Posterior cingulate gyrus (tissue), 11 donors: ENCODE results near the gene C9orf153.
"Not testable (repeated sequence)": the region's sequence is repeated elsewhere in the genome, so short reads cannot be mapped to it uniquely, and the experiment has no call there.

Experiments used
- DNase-seq, 10 donors: peaks; one replicate each; pipeline versions ENCODE4 v3.0.0 to v3.0.0-alpha.2; 2020 to 2021; ENCODE audit warnings: mixed read lengths in 3 of 10
- intact Hi-C: fragments of 100-400 bp; cut with DNase I; formaldehyde crosslinking; loops from one replicate; pipeline ENCODE4 v1.15.1; 2023

The C9orf153 gene

DNA sequence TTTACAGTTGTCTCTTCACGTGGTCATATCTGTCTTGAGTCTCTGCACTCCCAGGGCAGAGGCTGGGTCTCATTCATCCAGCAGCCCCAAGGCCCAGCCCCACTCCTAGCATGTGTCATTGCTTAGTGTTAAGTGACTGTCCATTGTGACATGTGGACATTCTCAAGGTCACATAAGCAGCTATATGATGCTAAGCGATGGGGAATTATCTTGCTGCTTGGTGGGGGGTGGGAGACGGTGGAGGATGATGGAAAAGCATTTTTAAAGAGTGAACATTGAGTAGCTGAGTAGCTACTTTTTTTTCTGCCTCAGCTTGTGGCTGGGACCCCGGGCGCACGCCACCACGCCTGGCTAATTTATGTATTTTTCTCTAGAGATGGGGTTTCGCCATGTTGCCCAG lies at the start of gene C9orf153:
TSS of gene C9orf153 (minus strand) at position 101 of the 400 bp plus-strand sequence. CDS start 30,054 bp downstream, outside the sequence.
- intact Hi-C loops, result no loop called here
- DNase-seq, result no peak

DNA sequence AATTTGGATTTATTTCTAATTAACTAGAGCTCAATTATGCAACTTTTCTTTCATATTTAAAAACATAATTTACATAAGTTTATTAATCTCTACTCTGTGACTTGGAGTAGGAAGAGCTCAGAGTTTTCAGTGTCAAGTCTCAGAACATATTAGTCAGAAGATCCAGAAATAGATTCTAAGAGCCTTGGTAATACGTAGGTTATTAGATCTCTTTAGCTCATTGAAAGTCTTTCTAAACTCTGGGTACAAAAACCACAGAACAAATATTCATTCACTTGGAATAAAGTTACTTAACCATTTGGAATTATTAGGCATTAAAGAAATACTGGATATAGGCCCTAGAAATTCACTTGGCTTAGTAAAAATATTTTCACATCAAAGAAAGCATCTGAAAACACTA lies 49.2 kb upstream of the C9orf153 start:
- intact Hi-C loops, result no loop called here
- no peak for DNase-seq

DNA sequence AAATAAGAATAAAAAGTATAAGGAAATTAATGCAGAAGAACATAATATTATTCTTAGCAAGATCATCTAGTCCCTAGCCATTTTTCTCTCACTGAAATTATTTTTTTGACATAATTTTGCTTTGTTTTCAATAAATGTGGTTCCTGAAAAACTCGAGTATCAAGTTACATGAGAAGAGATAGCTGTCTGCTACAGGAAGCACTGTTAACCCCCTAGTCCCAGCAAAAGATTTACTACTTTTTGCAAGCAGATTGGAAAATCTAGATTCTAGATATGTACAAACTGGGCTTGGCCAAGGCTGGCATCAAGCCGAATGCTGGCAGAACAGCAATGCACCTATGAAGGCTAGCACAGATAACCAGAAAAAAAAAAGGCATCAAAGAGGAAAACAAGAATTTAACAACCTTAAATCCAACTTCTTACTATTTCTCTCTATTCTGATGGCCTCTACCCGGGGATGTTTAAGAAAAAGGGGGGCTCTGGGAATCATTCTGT lies 44.8 kb upstream of the C9orf153 start:
- intact Hi-C loops, result no loop called here
- DNase-seq, result no peak

DNA sequence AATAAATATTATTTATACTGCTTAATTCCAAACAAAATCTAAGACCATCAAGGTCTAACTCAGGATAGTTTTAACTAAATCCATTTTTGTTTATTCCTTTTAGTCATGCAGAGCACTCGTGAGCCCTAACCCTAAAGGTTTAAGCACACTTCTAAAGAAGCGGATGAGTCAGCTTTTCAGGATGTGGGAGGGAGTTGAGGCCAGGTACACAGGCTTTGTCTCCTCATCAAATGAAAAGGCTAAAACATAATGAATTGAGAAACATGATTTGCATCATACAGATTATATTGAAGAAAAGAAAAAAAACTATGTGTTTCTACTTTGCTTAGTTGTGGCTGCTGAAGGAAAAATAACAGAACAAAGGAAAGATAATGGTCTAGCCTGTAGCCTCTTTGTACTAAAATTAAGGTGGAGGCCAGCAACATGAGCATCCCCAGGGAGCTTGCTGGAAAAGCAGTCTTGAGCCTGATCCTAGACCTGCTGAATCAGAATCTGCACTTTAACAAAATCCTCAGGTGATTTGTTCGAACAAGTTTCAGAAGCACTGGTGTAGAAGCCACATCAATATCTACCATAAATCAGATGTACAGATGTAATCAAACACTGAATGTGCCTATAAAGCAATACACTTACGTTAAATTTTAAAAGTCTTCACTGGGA lies 44.0 kb upstream of the C9orf153 start:
- intact Hi-C loops, result no loop called here
- DNase-seq, result no peak

DNA sequence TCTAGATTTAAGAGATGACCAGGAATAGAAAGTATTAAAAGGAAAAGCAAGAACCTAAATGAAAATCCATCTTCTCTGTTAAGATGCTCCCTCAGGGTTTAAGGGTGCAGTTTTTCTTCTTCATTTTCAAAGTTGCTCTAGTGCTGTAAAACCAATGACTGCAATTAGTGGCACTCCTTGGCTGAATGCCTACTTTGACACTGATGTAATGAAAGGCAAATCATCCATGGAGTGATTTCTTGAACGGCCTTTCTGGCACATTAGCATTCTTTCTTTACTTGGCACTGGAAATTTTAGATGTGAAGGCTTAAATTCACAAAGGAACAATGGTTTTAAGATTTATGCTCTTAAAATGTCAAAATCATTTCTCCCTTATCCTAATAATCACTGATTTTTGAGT lies 42.2 kb upstream of the C9orf153 start:
- intact Hi-C loops, result no loop called here
- no peak for DNase-seq

DNA sequence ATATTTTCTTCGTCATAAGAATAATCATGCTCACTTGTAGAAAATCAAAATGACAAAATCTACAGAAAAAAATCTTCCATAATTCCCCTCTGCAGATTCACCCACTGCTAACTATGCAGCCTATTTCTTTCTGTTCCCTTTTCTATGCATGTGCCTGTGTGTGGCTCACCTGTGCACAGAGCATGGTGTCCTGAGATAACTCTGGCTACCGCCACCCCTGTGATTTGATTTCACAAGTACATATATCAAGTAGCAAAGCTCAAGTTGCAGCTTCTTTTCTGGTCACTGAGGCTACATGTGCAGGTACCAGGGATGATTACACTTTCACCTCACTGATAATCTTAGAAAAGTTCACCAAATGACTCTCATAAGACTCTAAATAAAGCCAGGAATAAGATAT lies 41.2 kb upstream of the C9orf153 start:
- no peak for DNase-seq
- intact Hi-C loops, result no loop called here

DNA sequence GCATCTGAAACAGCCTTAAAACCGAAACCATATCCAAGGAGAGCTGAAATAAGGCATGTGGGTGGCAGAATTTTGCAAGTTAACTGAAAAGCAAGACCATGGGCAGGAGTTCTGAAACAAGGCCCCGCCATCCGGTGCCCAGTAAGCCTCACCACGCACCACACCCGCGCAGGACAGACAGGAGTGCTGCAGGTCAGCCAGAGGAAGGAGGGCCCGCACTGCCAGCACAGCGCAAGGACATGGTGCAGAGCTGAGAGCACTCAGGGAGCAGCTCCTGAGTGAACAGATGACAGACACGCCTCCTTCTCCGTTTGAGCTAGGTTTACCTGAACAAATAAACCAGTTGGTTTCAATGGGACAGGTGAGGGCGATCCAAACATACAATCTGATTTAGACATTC lies 39.4 kb upstream of the C9orf153 start:
- peak in 4 of 10 donors; percentile 17 to 86 (median 78) for DNase-seq
- intact Hi-C loops, result no loop called here

DNA sequence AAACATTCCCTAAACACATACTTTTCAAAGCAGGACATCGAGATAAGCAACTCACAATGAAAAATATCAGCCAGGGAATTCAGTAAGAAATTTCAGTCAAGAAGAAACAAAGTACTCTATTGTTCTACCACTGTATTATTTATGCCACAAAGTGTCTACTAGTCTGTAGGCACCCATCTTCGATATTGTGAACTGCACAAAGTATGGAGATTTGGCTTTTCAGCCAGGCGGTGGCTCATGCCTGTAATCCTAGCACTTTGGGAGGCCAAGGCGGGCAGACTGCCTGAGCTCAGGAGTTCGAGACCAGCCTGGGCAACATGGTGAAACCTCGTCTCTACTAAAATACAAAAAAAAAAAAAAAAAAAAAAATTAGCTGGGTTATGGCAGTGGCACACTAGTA lies 30.9 kb upstream of the C9orf153 start:
- DNase-seq, intact Hi-C loops: not testable (repeated sequence)

DNA sequence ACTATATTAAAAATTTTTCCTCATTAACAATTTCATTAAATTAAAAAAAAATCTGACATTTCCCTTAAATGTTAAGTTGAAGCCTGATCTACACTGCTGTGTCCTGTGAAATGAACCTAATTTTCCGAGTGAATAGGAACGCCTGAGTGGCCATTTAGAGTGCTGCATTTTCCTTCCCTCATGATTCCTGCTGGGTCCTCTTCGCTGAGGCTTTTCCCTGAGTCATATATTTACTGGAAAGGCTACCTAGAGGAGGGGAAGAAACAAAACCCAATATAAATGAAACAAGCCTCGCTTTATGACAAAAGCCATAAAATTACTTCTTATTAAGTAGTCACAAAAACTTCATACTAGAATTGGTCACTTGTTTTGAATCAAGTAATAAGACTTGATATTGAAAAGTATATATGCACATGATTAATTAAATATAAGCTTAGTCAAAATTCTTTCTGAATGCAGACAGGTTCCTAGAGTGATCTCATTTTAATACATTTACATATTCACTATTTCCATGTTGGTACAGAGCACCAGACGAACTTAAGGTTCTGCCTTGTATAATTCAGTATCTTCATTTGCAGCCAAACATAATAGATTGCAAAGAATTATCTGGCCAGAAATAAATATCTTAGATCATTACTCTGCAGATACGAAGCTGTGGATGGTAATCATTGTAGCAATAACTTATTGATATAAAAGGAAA lies 29.2 kb upstream of the C9orf153 start:
- DNase-seq, result no peak
- intact Hi-C loops, result no loop called here

DNA sequence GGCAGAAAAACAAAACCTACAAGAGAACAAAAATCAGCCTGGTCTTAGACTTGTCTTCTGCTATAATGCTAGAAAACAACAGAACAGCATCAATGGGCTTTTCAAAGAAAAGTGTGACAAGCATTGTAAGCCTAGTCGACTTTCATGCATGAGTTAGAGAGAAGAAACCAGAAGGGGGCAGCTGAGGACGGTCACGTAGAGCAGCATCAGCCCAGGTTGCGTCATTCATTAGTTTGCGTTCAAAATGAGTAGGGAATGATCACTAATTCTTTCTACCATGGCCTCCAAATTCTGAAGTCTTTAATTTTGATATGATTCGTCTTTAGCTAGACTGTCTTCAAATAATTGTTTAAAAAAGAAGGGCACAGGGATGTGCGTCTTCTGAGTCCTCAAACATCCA lies 27.6 kb upstream of the C9orf153 start:
- DNase-seq, result peak in 1 of 10 donors; percentile 72
- intact Hi-C loops, result no loop called here

DNA sequence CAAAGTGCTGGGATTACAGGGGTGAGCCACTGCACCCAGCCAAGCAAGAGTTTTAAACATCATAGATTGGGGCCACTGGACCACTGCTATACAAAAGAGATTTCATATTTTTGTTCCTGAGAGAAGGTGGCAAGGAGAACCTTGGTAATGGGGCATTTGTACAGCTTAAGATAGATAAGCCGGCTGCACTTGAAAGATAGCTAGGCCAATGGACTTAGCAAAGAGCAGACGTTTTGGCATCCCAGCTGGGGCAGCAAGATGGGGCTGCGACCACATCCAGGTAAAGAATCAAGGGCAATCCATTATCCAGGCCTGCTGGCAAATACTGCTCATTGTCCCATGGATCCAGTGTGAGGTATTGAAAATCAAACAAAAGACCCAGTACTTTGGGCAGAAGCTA lies 26.8 kb upstream of the C9orf153 start:
- intact Hi-C loops, result no loop called here
- no peak for DNase-seq

DNA sequence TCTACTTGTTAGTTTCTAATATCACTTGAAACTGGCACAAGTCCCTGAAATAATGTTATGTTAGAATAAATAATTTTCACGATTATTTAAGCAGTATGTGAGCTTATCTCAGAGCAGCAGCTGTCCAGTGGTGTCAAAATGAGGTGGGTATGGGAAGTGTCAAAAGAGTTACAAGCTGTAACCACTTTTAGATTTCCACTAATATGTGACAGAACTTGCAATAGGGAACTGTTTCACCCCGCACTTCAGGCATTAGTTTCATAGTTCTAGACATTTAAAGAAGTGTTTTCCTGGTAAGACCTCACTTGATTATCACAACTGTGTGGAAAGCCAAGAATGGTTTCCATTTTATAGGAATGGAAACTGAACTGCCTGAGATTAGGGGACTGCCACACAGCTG lies 25.8 kb upstream of the C9orf153 start:
- intact Hi-C loops, result no loop called here
- DNase-seq, result no peak

DNA sequence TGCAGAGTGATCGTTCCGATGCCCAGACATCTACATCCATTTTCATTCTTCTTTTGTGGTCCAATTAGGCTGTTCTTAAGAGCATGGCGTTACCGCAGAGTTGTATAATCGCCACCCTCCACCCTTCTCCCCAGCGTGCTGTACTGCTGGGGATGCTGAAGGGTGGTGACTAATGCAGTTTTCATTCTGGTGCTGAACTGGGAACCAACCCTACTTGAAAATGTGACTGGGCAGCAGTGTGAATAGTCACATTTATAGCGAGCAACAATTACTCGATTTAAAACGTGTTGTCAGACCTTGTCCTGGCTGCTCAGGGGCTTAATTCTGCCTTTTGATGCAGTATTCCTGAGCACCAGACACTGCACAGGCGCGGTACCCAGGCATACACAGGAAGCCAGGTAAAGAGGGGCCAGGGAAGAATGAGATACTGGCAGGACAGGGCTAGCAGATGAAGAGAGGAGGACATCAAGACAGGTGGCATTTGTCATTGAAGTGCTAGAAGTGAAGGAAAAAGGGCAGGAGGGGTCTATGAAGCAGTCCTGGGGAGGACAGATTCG lies 23.6 kb upstream of the C9orf153 start:
- intact Hi-C loops, result loop anchor here (5.0 kb wide), 1 partner anchor 69 kb away; the partner anchor contains the start of gene TUT7
- DNase-seq, result peak in 4 of 10 donors; percentile 17 to 66 (median 29)

DNA sequence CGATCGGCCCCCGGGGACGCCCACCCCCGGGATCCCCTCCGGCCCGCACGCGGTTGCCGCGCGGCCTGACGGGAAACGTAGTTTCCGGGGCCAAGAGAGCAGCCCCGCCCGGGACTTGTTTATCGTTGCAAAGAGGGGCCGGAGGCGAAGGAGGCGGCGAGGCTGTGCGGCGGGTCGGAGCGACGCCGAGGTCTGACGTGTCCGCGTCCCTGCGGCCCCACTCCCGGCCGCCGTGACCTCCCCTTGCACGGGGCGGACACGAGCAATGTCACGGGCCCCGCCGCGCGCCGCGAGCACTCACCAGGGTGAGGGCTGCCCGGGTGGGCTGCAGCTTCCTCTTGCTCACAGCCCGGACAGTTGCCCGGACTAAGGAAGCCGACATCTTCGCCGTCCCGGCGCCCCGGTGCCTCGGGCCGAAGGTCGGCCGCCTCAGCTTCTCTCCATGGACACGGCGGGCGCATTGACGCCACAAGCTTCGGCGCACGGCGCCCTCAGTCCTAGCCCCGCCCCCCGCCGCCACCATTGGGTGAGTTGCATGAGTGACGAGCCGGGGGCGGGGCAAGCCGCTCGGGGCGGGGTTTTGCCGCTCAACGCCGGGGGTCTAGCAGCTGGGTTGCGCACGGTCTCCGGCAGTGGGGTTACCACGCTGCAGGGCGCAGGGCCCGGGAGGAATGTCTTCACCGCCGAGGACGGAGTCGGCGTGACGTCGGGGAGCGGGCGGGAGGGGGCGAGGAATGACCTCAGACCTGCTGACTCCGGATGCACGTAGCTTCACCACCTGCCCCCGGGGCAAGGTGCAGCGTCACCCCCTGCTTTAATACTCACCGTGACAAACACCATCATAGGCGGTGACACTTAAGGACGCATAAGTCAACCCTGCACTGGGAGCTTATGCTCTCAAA lies 22.9 kb upstream of the C9orf153 start, which contains the start of gene ISCA1:
TSS of gene ISCA1 (minus strand) at position 462 of the 902 bp plus-strand sequence. CDS start at position 382, 80 bp downstream.
- peak; percentile 95 to 99 (median 98) for DNase-seq
- intact Hi-C loops, result loop anchor here (5.0 kb wide), 1 partner anchor 70 kb away; the partner anchor contains the start of gene TUT7

DNA sequence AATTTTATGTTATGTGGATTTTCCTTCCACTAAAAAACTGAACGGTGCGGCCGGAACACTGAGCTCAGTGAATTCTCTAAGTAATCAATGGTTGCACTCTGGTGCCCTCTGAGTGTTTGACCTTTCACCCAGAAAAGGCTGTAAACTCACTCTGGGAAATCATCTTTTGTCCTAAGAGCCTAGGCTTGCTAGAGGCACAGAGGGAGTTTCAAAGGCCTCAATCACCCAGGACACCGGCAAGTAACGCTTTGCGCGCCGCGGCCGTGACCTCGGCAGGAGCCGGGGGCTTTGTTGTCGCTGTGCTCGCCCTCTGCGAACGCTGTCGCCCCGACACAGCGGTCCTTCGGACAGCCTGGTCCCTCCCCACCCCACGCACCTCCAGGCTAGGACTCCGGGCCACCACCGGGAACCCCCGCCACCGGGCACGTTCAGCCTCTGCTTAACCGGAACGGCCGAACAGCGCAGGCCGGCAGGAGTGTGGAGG lies 22.2 kb upstream of the C9orf153 start:
- DNase-seq, result no peak
- intact Hi-C loops, result loop anchor here (5.0 kb wide), 1 partner anchor 71 kb away; the partner anchor contains the start of gene TUT7

DNA sequence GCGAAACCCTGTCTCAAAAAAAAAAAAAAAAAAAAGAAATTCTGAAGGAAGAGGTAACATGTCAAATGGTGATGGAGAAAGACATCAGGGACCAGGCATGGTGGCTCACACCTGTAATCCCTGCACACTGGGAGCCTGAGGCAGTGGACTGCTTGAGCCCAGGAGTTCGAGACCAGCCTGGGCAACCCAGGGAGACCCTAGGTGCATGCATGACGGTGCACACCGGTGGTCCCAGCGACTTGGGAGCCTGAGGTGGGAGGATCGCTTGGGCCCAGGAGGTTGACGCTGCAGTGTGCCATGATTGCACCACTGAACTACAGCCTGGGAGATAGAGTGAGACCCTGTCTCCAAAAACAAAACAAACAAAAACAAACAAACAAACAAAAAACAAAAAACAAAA lies 21.1 kb upstream of the C9orf153 start:
- intact Hi-C loops, result loop anchor here (5.0 kb wide), 1 partner anchor 72 kb away; the partner anchor contains the start of gene TUT7
- DNase-seq, result peak in 1 of 10 donors; percentile 81

DNA sequence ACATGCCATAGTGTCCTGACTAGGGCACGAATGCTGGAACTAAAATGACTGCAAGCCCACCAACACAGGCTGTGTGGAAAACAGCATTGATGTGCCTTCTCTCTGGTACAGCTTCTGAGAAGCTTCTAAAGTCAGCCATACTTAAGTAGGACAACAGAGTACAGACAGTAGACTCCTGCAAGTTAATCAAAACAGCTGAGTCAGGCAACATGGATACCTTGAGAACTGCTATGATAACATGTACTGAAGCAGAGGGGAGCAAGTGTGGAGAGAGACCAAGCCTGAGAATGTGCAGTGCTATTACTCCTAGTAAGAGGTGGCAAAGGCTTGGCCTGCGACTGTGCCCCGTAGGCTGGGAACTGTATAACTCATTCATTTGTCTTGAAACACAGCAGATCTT lies 20.4 kb upstream of the C9orf153 start:
- intact Hi-C loops, result loop anchor here (5.0 kb wide), 1 partner anchor 72 kb away; the partner anchor contains the start of gene TUT7
- no peak for DNase-seq

DNA sequence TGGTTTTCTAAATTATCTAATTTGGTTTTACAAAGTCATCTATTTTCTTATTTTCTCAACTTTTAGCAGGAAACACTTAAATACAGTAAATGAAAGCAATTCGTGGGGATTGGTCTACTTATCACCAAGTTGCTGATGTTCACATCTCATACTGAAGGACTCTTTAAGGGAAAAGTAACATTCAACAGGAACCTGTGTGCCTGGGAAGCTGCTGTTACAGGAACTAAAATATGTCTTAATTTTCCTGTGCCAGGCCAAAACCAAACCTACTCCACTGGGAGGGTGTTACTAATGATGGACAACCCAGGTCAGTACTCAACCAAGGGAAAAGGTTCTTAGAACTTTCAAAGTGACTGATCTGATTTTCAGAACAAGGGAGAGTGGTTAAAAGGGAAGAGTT lies 17.6 kb upstream of the C9orf153 start:
- DNase-seq, result no peak
- intact Hi-C loops, result no loop called here

DNA sequence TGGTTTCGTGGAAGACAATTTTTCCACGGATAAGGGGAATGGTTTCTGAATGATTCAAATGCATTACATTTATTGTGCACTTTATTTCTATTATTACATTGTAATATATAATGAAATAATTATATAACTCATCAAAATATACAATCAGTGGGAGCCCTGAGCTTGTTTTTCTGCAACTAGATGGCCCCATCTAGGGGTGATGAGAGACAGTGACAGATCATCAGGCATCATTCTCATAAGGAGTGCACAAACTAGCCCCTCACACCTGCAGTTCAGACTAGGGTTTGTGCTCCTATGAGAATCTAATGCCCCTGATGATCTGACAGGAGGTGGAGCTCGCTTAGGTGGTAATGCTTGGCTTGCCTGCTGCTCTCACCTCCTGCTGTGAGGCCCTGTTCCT lies 16.5 kb upstream of the C9orf153 start:
- intact Hi-C loops, result no loop called here
- peak in 1 of 10 donors; percentile 28 for DNase-seq
